ENCODE data around the gene GET4. TPM values are rescaled to one million over a fixed set of nuclear protein-coding genes. Genes with fewer than 3 reads are reported as not detected.

The GET4 gene
- total and polyA plus RNA-seq, 2 of the 8 experiments (the other 6 are each of a cell fraction or from before 2014, with no cell fraction given): 56.7 to 74.1 TPM

- H2BK120ac ChIP-seq (replicated peaks; ENCODE audit: low read depth, low read length): no peak overlapping the region
- no peak overlapping the region for H2BK12ac ChIP-seq (ENCODE audit: low read depth, low read length)
- no peak overlapping the region; a peak in 1 of 7 replicates for H3K9ac ChIP-seq (replicated peaks in 1 of 4; ENCODE audit: extremely low read depth in 1 of 4, low read depth in 3 of 4, low read length in 3 of 4)
- no peak for DNase-seq (ENCODE audit: low read depth in 1 of 2, low spot score in 2 of 2)
- peaks cover 0 to 8% (median 4%) of the 10 kb centered on the region in 4 experiments; a peak in 5 of 7 replicates for H3K4me1 ChIP-seq (replicated peaks in 1 of 4; ENCODE audit: control insufficient read depth in 3 of 4, insufficient read depth in 4 of 4, low read length in 3 of 4)
- no peak overlapping the region for H3K4ac ChIP-seq (replicated peaks; ENCODE audit: insufficient read length, low read depth, low read length)
- no peak for FAIRE-seq
- POLR2A ChIA-PET (ENCODE audit: partially characterized antibody): interaction anchor here (0.5 to 4.0 kb wide), 6 partner anchors 11 to 228 kb away, joined by 3 to 23 read pairs (median 4); partner anchors contain the start of gene GET4
- H3K27me3 ChIP-seq (replicated peaks in 1 of 4; ENCODE audit: control insufficient read depth in 3 of 4, extremely low read depth in 1 of 4, insufficient read depth in 3 of 4, low read length in 3 of 4): no peaks in the 10 kb centered on the region
- no peaks in the 10 kb centered on the region for H3K9me3 ChIP-seq (ENCODE audit: insufficient read depth in 2 of 2, low read depth in 1 of 2, low read length in 1 of 2)
- WGBS, 2 experiments (ENCODE audit: extremely low coverage in 1 of 2, insufficient coverage in 1 of 2, insufficient read length in 1 of 2, insufficient replicate concordance in 2 of 2, low coverage in 1 of 2, low lambda C conversion rate in 2 of 2, missing lambda C conversion rate in 1 of 2): 91% methylated on average over 46 of the region's 54 CpGs; no CpG with 5 or more reads in 1 of the 2 experiments
- no peak overlapping the region for H4K8ac ChIP-seq (ENCODE audit: extremely low read depth, insufficient read depth, low read length)
- no peak overlapping the region for H3K14ac ChIP-seq (ENCODE audit: insufficient read length)
- no peak overlapping the region for H3K27ac ChIP-seq (ENCODE audit: low read depth, low read length)
- no peak for TF ChIP-seq CHD1 (IDR thresholded peaks at IDR 0.05; ENCODE audit: low read depth, low read length)
- no peak for TF ChIP-seq KDM4A (IDR thresholded peaks at IDR 0.05; ENCODE audit: low read depth, low read length, severe bottlenecking)
- TF ChIP-seq, protein P1, sequence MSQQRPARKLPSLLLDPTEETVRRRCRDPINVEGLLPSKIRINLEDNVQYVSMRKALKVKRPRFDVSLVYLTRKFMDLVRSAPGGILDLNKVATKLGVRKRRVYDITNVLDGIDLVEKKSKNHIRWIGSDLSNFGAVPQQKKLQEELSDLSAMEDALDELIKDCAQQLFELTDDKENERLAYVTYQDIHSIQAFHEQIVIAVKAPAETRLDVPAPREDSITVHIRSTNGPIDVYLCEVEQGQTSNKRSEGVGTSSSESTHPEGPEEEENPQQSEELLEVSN (IDR thresholded peaks at IDR 0.05): 0 out of 2 replicates have a peak, but pooled peaks have one; percentile 15
- no peak overlapping the region for H3K56ac ChIP-seq (replicated peaks; ENCODE audit: insufficient read length, low read depth, low read length)
- no peaks in the 10 kb centered on the region; the same call in 1 of the 2 replicates for H3K79me1 ChIP-seq (ENCODE audit: low read depth, low read length)
- H2AK5ac ChIP-seq (ENCODE audit: low read depth, low read length): no peak overlapping the region
- H3K23ac ChIP-seq (ENCODE audit: insufficient read length): no peak overlapping the region
- CTCF ChIA-PET (ENCODE audit: partially characterized antibody): interaction anchor here (0.7 to 1.7 kb wide), 6 partner anchors 10 to 577 kb away, joined by 3 to 6 read pairs (median 3); no protein-coding TSS in a partner anchor
- no peaks in the 10 kb centered on the region for H3K23me2 ChIP-seq (ENCODE audit: low read depth, low read length)
- no peak overlapping the region for H4K91ac ChIP-seq (replicated peaks; ENCODE audit: insufficient read length, low read length)
- peaks cover 7 to 8% of the 10 kb centered on the region in 2 experiments for H4K20me1 ChIP-seq (replicated peaks in 1 of 2; ENCODE audit: control insufficient read depth in 1 of 2, insufficient read depth in 2 of 2, low read length in 2 of 2)
- peaks cover 4 to 34% (median 21%) of the 10 kb centered on the region in 4 experiments; a peak in 7 of 8 replicates for H3K36me3 ChIP-seq (ENCODE audit: control insufficient read depth in 2 of 4, insufficient read depth in 4 of 4, low read length in 3 of 4)
- no peak overlapping the region for H3K4me2 ChIP-seq (ENCODE audit: insufficient read depth in 1 of 2, low read depth in 2 of 2, low read length in 2 of 2)
- no peak overlapping the region; the same call in none of the 2 replicates for H2BK5ac ChIP-seq (ENCODE audit: low read depth, low read length)
- no peak overlapping the region for H3K18ac ChIP-seq (ENCODE audit: extremely low read depth, low read length)
- H2BK15ac ChIP-seq (ENCODE audit: low read length): 0 out of 2 replicates have a peak overlapping the region, but pooled peaks have one; percentile 61
- H3K79me2 ChIP-seq (ENCODE audit: control insufficient read depth in 1 of 2, insufficient read depth in 2 of 2, low read length in 2 of 2): no peaks in the 10 kb centered on the region
- H3K4me3 ChIP-seq (ENCODE audit: extremely low read depth in 1 of 4, insufficient read depth in 2 of 4, low read depth in 3 of 4, low read length in 4 of 4): no peak overlapping the region
- no peak overlapping the region for H4K5ac ChIP-seq (ENCODE audit: insufficient read length, low read depth, low read length)
- H2AFZ ChIP-seq (ENCODE audit: low read length): no peak overlapping the region
- H2BK20ac ChIP-seq (ENCODE audit: low read length): no peak overlapping the region
These were observed 22.7 kb downstream of the GET4 start for GRCh38 chr7:898855-899681.

Measured in H1 (cell line).